Fibroblast of lung (primary cell): ENCODE data around the gene SMIM20.

ENCODE experiments used
- CTCF ChIP-seq, 2 donors: IDR thresholded peaks in 1 of 2; conservative IDR thresholded peaks in 1 of 2; 1 replicate in 1 of 2; 2 replicates in 1 of 2; pipeline ENCODE4 v1.5.1; 2011 to 2012; ENCODE audit warnings: low read length in 2 of 2, control low read depth in 1 of 2, inconsistent platforms in 1 of 2, low read depth in 1 of 2, mild to moderate bottlenecking in 1 of 2
- EZH2 ChIP-seq: IDR thresholded peaks from 2 replicates; pipeline ENCODE4 v1.5.1; 2012; ENCODE audit warnings: low read length, control low read depth, mild to moderate bottlenecking; ENCODE audit errors: missing control alignments

- no peak for TF ChIP-seq CTCF (conservative IDR thresholded peaks at IDR 0.05 in 1 of 2, IDR thresholded peaks at IDR 0.05 in 1 of 2; ENCODE audit: low read depth in 1 of 2, low read length in 2 of 2)
- TF ChIP-seq EZH2 = no peak
Observed at GRCh38 chr4:25955705-25956104, 41.7 kb downstream of the SMIM20 start.
